GM10266 (cell line): ENCODE results near the gene SELENOK.

Experiments used
- DNase-seq: peaks from one replicate; pipeline ENCODE4 v3.0.0; 2012; ENCODE audit errors: extremely low spot score
- TF ChIP-seq, protein P1 (sequence below): IDR thresholded peaks from 2 replicates; pipeline ENCODE4 v1.5.1; 2012; ENCODE audit warnings: mild to moderate bottlenecking, low read depth; ENCODE audit not compliant: control insufficient read depth, insufficient read depth; ENCODE audit errors: missing control alignments

Gene SELENOK

DNA sequence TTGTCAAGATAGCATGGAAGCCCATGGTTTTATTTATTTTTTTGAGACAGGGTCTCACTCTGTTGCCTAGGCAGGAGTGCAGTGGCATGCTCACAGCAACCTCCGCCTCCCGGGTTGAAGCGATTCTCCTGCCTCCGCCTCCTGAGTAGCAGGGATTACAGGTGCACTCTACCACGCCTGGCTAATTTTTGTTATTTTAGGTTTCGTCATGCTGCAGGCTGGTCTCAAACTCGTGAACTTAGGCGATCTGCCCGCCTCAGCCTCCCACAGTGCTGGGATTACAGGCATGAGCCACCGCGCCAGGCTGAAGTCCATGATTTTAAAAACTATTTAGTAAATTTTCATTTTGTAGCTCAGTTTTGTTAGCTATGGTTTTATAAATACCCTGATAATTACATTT lies 7.0 kb downstream of the SELENOK start:
- TF ChIP-seq, protein P1, sequence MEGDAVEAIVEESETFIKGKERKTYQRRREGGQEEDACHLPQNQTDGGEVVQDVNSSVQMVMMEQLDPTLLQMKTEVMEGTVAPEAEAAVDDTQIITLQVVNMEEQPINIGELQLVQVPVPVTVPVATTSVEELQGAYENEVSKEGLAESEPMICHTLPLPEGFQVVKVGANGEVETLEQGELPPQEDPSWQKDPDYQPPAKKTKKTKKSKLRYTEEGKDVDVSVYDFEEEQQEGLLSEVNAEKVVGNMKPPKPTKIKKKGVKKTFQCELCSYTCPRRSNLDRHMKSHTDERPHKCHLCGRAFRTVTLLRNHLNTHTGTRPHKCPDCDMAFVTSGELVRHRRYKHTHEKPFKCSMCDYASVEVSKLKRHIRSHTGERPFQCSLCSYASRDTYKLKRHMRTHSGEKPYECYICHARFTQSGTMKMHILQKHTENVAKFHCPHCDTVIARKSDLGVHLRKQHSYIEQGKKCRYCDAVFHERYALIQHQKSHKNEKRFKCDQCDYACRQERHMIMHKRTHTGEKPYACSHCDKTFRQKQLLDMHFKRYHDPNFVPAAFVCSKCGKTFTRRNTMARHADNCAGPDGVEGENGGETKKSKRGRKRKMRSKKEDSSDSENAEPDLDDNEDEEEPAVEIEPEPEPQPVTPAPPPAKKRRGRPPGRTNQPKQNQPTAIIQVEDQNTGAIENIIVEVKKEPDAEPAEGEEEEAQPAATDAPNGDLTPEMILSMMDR, result no peak
- no peak for DNase-seq

DNA sequence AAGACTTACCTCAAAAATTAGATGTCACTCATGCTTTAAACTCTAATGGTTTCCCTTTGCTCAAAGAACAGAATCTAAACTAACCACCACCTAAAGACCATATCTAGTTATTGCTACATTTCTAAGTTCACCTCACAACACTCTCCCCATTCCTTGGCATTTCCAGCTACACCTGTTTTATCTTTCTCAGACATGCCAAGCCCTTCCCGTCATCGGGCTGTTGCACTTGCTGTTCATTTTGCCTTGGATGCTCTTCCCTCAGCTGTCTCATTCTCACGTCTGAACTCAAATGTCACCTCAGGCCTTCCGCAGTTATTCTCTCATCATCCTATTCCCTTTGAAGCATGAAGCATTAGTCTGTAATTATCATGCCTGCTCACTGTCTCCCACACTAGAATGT lies 8.7 kb downstream of the SELENOK start:
- TF ChIP-seq, protein P1, result no peak
- no peak for DNase-seq

DNA sequence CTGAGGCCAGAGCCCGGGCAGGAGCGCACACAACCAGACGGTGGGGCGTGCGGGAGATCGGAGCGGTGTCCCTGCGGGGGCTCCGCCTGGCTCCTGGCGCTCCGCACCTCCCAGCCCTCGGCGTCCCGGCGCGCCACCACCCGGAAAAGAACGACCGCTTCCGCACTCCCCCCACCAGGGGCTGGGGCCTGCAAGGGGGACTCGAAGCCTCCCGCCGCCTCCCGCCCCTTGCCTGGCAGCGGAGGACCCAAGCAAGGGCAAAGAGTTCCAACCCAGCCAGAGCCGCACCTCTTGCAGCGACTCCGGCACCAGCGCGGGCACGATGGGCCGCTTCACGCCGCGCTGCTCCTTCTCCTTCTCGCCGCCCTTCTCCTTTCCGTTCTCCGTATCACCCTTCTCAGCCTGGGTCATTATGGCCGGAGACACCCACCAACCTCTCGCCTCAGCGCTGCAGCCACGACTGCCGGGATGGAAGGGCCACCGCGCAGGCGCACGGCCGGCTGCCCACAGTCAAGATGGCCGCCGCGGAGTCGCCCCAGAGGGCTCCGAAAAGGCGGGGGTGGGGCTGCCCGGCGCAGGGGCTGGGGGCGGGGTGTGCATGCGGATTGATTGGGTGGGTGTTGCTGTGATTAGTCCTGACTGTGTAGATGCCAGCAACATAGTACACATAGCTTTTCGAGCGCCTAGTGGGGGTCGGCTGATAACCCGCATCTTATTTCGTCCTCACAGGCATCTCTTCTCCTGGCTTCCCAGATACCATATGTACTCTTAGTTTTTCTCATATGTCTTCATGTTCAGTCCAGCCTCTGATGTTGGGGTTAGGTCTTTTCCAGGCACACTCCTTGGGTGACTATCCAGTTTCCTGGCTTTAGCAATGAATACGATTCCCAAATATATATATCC lies 9.7 kb downstream of the SELENOK start, which contains the start of gene ACTR8:
Gene ACTR8, minus strand, starts transcription at position 462 of the 903 bp plus-strand sequence. Its CDS starts 51 bp downstream, at position 411.
- TF ChIP-seq, protein P1, result no peak
- peak; percentile 91 for DNase-seq

DNA sequence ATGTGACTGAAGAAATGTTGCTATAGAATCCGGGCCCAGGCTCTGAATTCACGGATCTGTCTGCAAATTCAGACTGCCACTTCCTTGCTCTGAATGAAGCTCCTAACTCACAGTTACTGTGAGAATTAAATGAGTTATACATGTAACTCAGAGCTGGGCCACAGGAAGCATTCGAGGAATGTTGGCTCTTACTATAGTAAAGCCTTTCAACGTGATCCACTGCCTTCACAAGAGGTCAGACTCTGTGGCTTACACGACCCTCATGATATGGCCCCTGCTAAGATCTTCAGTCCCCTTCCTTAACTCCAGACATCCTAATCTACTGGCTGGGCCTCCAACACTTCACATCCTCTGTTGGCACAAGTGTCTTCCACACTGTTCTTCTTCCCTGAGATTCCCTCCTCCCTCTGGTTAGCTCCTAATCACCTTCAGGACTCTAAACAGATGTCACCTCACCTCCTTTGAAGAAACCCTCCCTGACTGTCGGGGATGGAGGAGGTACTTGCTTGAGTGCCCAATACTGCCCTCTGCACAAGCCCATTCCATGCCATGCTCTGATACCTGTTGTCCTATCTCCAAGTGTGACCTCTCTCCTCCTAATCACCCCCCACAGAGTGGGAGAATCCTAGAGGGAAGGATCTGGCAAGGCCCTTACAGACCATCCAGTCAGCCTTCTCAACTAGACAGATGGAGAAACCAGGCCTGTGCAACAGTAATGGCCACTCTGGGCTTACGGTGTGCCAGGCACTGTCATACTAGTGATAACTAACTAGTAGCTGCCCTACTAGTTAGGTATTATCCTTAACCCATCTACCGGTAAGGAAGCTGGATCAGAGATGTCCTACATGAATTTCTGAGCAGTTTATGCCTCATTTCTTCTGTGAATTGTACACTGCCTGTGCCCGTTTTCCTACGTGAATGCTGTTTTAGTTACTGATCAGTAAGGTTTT lies 11.0 kb downstream of the SELENOK start:
- TF ChIP-seq, protein P1, result no peak

DNA sequence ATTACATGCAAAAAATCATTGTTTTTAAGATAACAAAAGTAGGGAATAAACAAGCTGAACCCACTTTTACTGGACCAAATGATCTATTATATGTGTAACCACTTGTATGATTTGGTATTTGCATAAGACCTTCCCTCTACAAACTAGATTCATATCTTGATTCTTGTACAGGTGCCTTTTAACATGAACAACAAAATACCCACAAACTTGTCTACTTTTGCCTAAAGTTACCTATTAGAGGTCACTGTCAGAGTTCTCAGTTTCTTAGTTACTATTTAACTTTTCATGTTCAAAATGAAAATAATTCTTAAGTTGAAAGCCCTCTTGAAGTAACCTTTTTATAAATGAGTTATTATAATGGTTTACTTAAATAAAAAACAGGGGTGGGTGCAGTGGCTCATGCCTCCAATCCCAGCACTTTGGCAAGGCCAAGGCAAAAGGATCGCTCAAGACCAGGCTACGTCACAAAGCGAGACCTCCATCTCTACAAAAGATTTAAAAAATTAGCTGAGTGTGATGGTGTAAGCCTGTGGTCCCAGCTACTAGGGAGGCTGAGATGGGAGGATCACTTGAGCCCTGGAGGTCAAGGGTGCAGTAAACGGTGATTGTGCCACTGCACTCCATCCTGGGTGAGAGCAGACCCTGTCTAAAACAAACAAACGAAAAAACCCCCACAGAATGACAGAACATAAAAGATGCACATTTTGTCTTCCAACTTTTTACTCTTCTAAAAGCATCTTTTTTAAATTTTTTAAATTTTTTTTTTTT lies 25.7 kb downstream of the SELENOK start:
- TF ChIP-seq, protein P1, result no peak
- DNase-seq, result no peak

More for the DNA sequence above, 11.0 kb downstream of the SELENOK start:
- no peak for DNase-seq

DNA sequence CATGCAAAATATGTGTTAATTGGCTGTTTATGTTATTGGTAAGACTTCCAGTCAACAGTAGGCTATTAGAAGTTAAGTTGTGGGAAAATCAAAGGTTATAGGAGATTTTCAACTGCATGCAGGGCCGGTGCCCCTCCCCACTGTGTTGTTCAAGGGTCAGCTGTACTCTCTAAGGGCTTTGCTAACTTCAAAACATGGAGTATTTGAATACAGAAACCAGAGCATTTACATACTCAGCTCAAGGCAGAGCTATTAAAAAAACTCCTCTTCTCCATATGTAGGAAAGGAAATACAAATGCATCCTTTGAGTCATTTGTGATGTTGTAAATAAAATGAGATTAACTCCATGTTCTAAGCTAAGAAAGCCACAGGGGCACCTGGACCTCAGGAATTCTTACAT lies 28.5 kb downstream of the SELENOK start:
- TF ChIP-seq, protein P1, result no peak
- no peak for DNase-seq
